ENCODE data around the gene SUSD3. TPM values are rescaled to one million over a fixed set of nuclear protein-coding genes. Genes with fewer than 3 reads are reported as not detected.

Gene SUSD3
- total RNA-seq, 1 donor from 2014 or later, result 2.4 TPM

GRCh38 chr9:93020771-93021670 lies 37.5 kb upstream of the SUSD3 start:
- Mint-ChIP-seq H3K36me3 (peaks cover 12% of the 10 kb centered on the region), H3K27ac (no peak overlapping the region), H3K9me3 (no peaks in the 10 kb centered on the region), H3K4me3 (no peak overlapping the region), H3K4me1 (peaks cover 2% of the 10 kb centered on the region), H3K27me3 (ENCODE audit: low read depth) (no peaks in the 10 kb centered on the region)
- DNase-seq (ENCODE audit: low spot score in 2 of 2, unreplicated experiment in 2 of 2), result no peak
- TF ChIP-seq, protein P1, sequence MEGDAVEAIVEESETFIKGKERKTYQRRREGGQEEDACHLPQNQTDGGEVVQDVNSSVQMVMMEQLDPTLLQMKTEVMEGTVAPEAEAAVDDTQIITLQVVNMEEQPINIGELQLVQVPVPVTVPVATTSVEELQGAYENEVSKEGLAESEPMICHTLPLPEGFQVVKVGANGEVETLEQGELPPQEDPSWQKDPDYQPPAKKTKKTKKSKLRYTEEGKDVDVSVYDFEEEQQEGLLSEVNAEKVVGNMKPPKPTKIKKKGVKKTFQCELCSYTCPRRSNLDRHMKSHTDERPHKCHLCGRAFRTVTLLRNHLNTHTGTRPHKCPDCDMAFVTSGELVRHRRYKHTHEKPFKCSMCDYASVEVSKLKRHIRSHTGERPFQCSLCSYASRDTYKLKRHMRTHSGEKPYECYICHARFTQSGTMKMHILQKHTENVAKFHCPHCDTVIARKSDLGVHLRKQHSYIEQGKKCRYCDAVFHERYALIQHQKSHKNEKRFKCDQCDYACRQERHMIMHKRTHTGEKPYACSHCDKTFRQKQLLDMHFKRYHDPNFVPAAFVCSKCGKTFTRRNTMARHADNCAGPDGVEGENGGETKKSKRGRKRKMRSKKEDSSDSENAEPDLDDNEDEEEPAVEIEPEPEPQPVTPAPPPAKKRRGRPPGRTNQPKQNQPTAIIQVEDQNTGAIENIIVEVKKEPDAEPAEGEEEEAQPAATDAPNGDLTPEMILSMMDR (IDR thresholded peaks at IDR 0.05; ENCODE audit: unreplicated experiment), result no peak

DNA sequence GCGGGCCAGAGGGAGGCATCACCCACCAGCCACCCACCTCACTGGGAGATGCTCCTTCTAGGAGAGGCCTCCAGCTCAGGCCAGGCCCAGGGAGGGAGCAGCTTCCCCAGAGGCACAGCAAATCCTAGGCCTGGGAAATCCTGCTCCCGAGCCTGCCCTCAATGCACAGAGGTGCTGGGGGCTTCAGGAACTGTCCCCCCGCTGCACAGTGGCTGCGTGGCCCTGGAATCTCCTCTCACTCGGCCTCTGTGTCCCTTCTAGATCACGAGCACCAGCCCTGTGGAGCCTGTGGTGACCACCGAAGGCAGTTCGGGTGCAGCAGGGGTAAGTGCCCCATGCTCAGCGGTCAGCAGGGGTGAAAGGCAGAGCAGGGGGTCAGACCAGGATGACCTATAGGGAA lies 36.4 kb upstream of the SUSD3 start:
- no peak for DNase-seq (ENCODE audit: low spot score in 2 of 2, unreplicated experiment in 2 of 2)
- no peak overlapping the region for H3K4me3 Mint-ChIP-seq
- peaks cover 12% of the 10 kb centered on the region for H3K36me3 Mint-ChIP-seq
- no peak overlapping the region for H3K27ac Mint-ChIP-seq
- TF ChIP-seq, protein P1 (IDR thresholded peaks at IDR 0.05; ENCODE audit: unreplicated experiment), result no peak
- H3K9me3 Mint-ChIP-seq, result no peaks in the 10 kb centered on the region
- H3K4me1 Mint-ChIP-seq, result peaks cover 2% of the 10 kb centered on the region
- H3K27me3 Mint-ChIP-seq (ENCODE audit: low read depth), result no peaks in the 10 kb centered on the region

DNA sequence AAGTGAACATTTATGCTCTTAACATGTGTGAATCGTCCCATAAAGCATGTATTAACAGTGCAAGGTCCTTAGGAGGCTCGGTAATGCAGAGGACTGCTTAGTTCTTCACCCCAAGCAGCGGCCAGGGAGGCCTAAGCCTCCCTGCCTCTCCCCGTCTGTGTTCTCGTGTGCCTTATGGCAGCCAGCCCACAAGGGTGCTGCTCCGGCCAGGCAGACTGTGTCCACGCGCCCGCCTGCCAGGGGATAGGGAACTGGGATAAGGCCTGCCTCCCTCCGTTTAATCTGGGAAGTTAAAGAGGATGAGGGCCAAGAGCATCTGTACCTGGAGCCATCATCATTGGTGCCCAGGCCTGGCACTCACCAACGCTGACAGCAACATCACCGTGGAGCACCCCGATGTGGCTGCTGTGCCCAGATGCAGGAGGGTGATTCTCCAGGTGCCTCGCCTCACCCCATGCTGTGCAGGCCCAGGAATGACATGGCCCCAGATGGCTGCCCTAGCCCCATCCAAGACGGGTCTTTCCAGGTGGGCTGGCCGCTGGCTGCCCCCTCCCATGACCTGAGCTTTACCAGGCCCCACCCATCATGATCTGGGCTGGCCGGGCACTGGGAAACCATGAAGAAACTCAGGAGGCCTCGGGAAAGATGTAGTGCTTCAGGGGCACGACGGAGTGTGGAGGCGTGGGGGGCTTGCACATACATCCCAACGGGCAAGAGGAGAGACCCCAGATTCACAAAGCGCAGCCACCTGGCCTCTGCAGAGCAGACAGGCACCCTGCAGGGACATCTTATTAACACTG lies 35.6 kb upstream of the SUSD3 start:
- Mint-ChIP-seq H3K27me3 (ENCODE audit: low read depth) (no peaks in the 10 kb centered on the region), H3K4me1 (peaks cover 2% of the 10 kb centered on the region), H3K36me3 (peaks cover 7% of the 10 kb centered on the region), H3K4me3 (no peak overlapping the region), H3K27ac (no peak overlapping the region), H3K9me3 (no peaks in the 10 kb centered on the region)
- TF ChIP-seq, protein P1 (IDR thresholded peaks at IDR 0.05; ENCODE audit: unreplicated experiment), result no peak
- DNase-seq (ENCODE audit: low spot score in 2 of 2, unreplicated experiment in 2 of 2), result no peak

GRCh38 chr9:93023521-93023815 lies 35.0 kb upstream of the SUSD3 start:
- no peak overlapping the region for H3K27ac Mint-ChIP-seq
- TF ChIP-seq, protein P1 (IDR thresholded peaks at IDR 0.05; ENCODE audit: unreplicated experiment), result no peak
- no peaks in the 10 kb centered on the region for H3K27me3 Mint-ChIP-seq (ENCODE audit: low read depth)
- H3K36me3 Mint-ChIP-seq, result peaks cover 7% of the 10 kb centered on the region
- DNase-seq (ENCODE audit: low spot score in 2 of 2, unreplicated experiment in 2 of 2), result no peak
- no peaks in the 10 kb centered on the region for H3K9me3 Mint-ChIP-seq
- H3K4me1 Mint-ChIP-seq, result peaks cover 5% of the 10 kb centered on the region
- H3K4me3 Mint-ChIP-seq, result no peak overlapping the region

DNA sequence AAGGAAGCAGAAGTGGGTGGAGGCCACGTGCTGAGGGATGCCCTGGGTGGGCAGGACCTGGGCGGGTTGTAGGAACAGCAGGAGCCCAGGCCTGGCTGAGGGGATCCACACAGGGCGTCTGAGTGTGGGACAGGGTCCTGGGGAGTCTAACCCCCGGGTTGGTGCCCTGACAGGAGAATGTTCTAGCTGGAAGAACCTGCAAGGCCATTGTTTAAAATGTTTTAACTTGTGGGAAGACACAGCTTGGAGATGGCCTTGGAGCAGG lies 33.9 kb upstream of the SUSD3 start:
- Mint-ChIP-seq H3K27ac (no peak overlapping the region), H3K36me3 (peaks cover 2% of the 10 kb centered on the region), H3K4me3 (no peak overlapping the region), H3K4me1 (peaks cover 5% of the 10 kb centered on the region), H3K9me3 (no peaks in the 10 kb centered on the region), H3K27me3 (ENCODE audit: low read depth) (no peaks in the 10 kb centered on the region)
- TF ChIP-seq, protein P1 (IDR thresholded peaks at IDR 0.05; ENCODE audit: unreplicated experiment), result no peak
- no peak for DNase-seq (ENCODE audit: low spot score in 2 of 2, unreplicated experiment in 2 of 2)
